ENCODE results near the gene PIAS1.
"Not testable (repeated sequence)": the region's sequence is repeated elsewhere in the genome, so short reads cannot be mapped to it uniquely, and the experiment has no call there.

The PIAS1 gene

DNA sequence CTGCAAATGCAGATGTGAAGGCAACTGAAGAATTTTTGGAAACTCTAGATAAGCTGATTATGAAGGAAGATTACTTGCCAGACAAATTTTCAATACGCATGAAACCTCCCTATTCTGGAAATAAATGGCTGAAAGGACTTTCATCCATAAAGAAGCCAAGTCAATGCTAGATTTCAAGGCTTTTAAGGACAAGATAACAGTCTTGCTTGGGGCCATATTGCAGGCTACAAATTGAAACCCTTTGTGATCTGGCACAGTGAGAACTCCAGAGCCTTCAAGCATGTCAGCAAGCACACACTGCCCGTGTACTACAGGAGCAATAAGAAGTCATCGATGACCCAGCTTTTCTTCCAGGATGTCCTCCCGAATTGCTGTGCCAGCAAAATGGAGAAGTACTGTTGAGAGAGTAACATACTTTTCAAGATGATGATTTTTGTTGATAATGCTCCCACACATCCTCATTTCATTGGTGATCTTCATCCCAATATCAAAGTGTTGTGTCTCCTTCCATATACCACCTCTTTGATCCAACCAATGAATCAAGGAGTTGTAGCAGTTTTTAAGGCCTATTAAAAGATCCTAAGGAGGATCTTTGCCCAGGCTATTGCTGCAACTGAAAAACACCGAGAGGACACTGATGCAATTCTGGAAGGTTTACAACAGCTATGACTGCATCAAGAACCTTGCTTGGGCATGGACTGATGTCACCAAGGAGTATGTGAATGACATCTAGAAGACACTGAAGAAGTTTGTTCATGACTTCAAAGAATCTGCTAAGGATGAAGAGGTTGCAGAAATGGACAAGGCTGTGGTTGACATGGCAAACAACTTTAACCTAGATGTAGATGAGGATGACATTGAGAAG lies 130.7 kb downstream of the PIAS1 start:
- no peak for DNase-seq (ENCODE audit: low read depth)

DNA sequence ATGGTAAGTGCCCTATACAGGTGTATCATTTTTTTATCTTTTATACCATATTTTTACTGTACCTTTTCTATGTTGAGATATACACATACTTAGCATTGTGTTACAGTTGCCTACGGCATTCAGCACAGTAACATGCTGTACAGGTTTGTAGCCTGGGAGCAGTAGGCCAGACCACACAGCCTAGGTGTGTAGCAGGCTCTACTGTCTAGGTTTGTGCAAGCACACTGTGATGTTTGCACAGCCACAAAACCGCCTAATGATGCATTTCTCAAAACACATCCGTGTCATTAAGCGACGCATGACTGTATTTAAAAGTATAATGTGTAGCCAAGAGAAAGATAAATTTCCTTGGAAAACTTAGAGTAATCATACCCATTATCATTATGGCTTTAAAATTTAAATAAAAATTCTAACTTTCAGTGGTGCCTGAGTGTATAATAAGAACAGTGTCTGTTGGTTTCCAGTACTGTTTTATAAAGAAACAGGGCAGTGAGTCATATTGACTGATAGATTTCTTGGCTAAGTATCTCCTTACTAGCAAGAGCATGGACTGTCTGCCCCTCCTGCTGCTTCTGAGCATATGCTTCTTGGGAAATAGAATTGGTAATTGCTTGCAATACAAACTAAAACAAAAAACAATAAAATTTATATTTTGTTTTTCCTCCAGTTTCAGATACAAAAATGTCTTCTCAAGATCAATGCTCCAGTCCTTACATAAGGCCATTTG lies 132.7 kb downstream of the PIAS1 start:
- no peak for DNase-seq (ENCODE audit: low read depth)

DNA sequence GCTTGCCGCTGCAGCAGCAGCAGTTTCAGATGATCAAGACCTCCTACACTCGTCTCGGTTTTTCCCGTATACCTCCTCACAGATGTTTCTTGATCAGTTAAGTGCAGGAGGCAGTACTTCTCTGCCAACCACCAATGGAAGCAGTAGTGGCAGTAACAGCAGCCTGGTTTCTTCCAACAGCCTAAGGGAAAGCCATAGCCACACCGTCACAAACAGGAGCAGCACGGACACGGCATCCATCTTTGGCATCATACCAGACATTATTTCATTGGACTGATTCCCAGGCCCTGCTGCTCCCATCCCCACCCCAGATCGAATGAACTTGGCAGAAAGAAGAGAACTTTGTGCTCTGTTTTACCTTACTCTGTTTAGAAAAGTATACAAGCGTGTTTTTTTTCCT lies 133.4 kb downstream of the PIAS1 start:
- no peak for DNase-seq (ENCODE audit: low read depth)

DNA sequence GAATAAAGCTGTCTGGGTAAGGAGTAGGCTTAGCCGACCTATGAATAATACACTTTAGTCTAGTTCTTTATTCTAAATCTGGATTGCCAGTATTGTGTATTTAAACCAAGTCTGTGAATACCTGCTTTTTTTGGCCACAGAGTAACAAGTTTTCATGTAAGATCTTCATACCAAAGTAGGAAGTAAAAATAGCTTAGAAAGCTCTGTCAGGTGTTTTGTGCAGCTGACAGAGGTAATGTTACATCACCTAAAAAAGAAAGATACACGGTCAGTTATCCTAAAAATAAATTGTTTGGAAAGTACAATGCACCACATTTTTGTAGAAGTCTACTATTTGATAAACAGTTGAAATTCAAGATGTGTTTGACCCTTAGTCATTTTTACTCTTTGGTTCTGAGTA lies 134.5 kb downstream of the PIAS1 start:
- no peak for DNase-seq (ENCODE audit: low read depth)

DNA sequence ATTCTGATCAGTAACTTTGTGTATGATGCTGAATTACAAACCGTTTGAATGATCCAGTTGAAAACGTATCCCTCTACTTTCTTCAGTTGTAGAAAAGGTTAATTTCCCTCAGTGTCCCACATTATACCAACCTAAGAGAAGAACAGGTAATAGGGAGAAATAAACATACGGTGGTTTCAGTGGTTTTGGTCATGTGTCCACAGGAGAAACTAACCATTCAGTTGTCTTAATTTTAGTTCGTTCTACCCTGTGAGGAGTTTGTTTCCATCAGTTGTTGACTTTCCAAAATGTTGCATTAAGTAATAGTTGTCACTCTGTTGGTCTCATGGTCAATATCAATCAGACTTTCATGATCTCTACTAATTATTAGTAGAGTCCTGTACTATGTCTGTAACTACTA lies 135.9 kb downstream of the PIAS1 start:
- no peak for DNase-seq (ENCODE audit: low read depth)

DNA sequence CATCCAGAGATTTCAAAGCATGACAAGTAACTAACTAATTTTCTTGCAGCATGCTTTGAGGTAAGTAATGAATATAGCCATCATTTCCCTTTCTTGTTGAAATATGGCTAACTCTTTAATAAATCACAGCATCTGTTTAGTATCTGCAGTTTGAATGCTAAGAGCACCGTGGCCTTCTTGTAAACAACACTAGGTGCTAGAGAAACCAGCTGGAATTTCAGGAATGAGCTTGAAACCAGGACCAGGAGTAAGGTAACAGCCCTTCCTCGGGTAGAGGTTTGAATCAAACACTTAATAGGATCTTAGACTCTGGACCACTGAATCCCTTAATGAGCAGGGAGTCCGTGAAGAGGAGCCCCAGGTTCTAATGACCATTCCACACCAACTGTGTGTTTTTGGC lies 137.4 kb downstream of the PIAS1 start:
- no peak for DNase-seq (ENCODE audit: low read depth)

DNA sequence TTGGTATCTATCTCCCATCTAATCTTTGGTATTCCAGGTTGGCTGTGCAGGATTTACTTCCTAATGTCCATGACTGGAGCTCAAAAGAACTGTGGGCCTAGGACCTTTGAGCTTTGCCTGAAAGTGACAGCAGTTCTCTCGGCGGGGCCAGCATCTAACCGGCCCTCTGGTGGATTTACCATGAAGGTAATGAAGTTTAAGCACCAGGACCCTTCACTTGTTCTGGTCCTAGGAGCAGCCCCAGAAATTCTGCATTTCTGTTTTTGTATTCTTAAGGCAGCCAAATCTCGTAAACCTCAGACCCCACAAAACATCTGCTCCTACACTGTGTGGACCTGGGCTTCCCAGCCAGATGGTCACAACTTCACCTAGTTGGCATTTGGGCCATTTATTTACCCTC lies 138.0 kb downstream of the PIAS1 start:
- no peak for DNase-seq (ENCODE audit: low read depth)

DNA sequence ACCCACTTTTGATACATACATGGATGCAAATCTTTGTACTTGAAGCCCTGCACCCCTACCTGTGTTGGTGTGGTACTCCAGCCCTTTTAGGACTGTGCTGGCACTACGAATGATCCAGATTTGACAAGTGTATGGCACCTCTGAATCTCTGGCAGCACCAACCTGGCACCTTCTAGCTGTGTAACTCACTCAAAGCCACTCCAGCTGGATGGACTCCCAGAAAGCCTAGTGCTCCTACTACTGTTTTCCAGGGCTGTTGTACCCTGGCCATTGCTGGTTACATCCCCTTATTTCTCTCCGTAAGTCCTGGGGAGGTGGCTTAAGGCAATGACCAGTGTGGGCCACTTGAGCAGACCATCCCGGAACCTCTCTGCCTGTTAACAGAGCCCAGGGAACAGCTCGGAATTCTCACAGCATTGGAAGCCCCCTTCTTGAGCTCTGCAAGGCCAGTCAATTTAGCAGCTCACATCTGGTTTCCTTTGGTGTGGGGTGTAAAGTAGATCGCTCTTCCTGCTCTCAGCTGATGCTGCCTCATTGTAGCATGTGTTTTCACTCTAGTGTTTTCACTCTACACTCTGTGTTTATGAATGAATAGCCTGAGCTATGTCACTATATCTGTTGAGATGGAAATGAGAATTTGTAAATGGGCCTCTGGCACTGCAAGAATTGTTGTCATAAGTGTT lies 138.8 kb downstream of the PIAS1 start:
- DNase-seq (ENCODE audit: low read depth) = no peak

DNA sequence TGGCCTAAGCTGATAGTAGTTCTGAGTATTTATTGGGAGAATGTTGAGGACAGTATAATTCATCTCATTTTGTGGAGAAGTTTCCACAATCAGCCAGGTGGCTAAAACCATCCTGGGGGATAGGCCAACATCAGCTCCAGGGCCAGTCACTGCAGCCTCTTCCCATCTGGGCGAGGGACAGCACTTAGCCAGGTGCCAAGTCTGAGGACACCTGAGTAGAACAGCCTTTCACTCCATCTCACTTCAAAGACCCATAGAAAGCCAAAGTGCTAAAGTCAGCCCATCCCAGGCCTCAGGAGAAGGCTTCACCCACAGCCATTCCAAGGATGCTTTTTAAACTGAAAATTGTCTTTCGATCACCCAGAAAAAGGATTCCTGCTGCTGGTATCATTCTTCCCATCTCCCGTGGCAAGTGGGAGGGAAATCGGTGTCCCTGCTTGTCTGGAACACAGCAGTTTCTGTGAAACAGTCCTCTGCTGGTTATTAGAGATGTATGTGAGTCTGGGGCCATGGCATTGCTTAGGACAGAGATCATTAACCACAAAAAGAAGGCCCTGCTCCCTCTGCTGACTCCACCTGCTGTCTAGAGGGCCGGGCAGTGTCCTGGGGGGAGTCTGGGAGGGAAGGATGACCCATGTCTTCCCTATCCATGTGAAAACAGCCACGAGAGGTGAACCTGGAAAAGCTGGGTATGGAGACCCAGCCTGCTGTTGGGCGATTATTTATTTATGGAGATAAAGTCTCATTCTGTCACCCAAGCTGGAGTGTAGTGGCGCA lies 141.4 kb downstream of the PIAS1 start:
- DNase-seq (ENCODE audit: low read depth) = no peak

DNA sequence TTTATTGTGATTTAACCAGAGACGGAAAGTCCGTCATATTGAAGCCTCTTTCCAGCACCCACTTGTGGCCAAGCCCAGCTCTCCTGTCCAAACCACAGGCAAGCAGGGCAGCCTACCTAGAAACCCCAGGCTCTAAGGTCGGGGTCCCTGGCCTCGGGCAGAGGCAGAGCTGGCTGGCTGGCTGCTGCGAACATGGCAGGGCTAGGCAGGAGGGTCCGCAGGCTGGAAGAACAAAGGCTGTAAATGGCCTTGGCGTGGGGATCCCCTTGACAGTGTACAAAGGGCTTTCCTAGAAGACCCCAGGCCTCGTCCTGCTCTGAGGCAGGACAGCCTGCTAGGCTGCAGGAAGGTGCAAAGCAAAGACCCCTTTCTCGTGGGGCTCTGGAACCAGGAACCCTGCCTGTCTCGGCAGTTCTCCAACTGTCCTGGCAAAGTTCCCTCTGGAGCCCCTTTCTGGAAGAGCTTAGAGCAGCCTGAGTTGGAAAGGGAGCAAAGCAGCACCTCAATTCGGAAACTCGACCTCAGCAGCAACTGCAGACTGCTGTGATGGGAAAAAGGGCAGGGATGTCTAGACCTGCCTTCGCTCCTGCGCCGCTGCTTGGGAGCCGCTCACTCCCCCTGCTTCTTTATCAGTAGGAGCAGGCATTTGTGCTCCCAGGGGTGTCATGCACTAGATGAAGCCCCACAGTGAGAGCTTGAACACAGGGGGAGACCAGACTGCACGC lies 142.5 kb downstream of the PIAS1 start:
- no peak for DNase-seq (ENCODE audit: low read depth)

DNA sequence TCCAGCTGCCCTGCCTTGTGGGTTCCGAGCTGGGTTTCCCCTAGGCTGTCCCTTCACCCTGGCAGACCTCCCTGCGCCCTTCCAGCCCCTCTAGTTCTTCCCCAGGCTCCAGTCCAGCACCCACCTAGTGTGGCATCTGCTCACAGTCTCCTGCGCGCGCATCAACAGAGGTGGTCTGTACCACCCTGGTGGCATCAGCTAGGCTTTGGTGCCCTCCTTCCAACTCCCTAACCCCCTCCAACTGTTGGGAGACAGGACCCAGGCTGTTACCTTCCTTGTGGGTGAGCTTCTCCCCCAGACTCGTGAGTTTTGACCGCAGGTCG lies 143.0 kb downstream of the PIAS1 start:
- no peak for DNase-seq (ENCODE audit: low read depth)

DNA sequence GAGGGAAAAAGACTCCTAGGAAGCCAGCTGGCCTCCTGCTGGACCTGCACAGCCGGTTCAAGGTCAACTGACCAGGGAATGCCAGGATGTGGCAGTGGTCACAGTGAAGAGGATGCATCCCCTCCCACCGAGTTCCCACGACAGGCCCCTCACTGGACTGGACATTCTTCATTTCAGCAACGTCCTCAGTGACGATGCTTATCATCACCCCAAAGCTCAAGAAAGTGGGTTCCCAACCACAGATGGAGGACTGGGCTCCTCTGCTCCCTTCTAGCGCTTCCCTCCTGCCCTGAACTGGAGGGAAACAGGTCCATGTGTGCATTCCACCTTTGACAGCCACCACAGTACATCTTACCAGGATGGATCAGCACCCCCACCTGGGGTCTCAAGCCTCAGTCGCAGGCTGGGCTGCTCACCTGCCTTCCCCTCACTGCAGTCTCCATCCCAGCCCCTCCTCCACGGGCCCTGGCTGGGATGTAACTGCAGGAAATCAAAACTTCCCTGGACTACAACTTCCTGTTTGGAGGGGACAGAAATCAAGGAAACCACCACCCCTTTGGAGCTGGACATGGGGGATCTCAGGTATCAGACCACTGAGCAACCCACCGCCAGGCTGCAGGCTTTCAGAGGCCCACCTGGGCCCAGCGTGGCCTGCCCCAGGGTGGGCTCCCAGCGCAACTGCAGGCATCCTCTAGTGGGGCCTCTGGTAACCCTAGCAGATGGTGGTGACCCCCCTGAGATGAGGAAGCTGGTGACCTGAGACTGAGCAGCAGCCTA lies 143.7 kb downstream of the PIAS1 start:
- no peak for DNase-seq (ENCODE audit: low read depth)

DNA sequence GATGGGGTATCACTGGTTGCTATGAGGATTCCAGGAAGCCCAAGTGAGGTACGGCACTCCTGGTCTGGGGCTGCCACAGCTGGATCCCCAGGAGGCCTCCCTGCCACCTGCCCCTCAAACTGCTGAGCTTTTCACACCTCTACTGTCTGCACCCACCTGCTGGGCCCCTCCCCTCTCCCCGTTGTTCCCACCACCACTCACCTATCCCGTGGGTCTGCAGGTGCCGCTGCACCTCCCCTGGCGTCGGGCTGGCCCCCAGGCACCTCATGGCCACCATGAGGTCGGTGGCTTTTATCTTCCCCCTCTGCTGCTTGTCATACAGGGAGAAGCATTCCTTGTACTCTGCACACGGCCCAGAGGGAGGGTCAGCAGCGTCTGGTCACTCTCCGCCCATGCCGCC lies 145.2 kb downstream of the PIAS1 start:
- DNase-seq (ENCODE audit: low read depth) = no peak

DNA sequence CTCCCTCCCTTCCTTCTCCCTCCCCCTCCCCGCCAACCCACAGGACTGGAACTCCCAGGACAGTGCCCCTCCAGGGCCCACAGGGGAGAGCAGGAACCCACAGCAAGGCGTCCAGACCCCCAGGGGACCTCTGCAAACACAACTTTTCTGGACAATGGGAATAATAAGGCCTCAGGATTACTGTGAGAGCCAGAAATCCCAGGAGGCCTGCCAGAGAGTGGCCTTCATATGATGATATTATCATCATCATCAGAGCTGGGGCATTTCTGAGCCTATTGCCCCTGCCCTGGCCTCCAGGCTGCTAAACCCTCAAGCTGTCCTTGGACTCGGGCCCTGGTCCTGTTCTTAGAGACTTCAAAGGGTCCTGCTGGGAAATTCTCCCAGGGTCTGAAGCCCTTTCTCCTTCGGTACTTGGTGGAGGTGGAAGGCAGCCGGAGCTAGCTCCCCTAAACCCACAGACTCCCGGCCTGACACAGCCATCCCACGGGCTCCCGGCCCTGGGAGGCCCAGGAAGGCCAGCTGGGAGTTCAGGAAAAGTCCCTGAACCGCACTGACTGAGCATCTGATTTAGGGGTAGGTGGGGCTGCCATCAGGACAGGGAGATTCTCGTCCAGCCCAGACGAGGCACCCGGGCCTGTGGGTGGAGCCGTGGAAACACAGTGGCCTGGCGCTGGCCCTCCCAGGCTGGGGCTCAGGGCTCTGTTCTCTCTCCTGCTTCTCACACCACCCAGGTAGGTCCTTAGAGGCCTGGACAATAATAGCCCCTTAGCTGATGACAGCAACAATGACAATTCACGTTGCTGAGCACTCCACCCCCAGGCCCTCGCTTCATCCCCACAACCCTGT lies 146.1 kb downstream of the PIAS1 start:
- no peak for DNase-seq (ENCODE audit: low read depth)

DNA sequence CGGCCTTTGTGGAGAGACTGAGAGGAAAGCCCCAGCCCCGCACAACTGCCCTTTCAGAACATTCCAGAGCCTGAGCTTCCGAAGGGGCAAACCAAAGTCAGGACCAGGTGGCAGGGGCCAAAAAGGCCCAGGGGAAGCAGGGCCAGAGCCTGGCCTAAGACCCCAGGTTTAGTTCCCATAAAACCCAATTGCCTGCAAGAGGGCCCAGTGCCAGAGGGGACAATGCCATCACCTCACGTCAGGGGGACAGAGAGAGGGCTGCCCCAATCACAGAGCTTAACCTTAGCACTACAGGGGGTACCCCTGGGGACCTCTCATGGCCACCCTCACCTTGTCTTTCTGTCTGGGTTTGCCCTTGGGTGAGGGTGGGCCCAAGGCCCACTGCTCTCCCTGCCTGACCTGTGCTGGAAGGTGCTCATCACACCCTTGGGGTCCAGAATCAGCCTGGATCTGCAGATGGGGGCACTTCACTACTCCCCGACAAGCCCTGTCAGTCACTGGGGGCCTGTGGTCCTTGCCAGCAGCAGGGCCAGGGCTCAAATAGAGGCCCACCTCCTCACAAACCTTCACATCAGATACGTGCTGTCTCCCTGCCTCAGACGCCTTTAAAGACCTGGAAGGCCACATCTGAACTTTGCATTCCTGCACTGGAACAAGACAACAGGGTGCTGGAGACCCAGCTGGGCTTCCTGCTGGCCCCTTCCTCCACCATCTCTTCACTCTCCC lies 147.2 kb downstream of the PIAS1 start:
- DNase-seq (ENCODE audit: low read depth) = no peak

DNA sequence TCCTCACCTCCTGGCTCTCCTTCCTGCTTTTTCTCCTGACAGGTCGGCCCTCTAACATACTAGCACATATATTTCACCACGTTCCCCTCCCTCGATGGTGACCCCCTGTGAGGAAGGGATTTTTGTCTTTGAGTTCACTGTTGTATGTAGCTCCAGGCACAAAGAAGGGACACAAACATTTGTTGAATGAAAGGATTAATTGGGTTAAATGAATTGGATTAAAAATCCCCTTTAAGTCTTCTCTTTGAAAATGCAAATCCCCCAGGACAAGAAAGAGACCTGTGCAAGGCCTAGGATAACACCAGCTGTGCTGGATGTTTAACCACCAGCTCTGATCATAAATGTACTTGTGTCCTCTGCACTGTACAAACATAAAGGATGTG lies 147.8 kb downstream of the PIAS1 start:
- no peak for DNase-seq (ENCODE audit: low read depth)

DNA sequence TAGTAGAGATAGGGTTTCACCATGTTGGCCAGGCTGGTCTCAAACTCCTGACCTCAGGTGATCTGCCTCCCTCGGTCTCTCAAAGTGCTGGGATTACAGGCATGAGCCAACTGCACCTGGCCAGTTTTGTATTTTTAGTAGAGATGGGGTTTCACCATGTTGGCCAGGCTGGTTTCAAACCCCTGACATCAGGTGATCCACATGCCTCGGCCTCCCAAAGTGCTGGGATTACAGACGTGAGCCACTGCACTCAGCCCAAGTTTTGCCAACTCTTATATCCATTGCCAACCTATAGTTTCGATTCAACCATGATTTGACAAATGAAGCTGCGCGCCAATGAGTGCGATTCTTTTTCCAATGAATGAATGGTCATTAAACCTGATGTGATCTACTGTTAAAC lies 148.9 kb downstream of the PIAS1 start:
- not testable (repeated sequence) for DNase-seq (ENCODE audit: low read depth)

DNA sequence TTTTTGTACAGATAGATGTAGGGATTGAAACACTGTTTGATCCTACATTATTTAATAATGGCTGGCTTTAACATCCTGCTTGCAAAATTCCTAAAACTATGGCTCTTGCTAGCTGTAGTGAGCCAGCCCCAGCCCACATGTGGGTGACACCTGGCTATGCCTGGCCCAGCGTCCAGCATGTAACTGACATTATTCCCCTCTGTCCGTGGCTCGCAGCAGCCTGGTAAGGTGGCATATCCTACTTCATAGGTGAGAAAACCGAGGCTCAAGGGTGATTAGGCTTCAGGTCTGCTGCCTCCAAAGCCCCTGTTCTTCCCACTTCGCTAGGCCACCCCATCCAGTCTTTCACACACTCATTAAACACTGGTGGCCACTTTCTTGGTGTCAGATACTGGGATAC lies 149.4 kb downstream of the PIAS1 start:
- no peak for DNase-seq (ENCODE audit: low read depth)

DNA sequence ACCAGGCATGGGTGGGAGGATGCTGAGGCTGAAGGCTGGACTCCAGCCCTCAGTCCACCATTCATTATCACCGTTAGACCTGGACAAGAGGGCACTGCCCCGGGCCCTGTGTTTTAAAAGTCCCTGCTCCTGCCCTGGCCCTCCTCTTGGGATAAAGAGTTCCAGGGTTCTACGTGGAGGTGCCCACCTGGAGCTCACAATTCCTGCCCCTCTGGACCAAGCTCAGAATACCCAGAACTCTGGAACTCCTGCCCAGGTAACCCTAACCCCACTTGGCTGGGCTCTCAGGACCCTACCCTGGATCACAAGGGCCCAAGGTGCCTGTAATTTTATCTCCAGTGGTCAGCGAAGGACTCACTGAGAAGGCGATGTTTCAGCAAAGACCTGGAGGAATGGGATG lies 149.8 kb downstream of the PIAS1 start:
- no peak for DNase-seq (ENCODE audit: low read depth)
